Tongue (tissue), 2 donors: ENCODE data around the gene SLC2A8. TPM values are rescaled to one million over a fixed set of nuclear protein-coding genes. Genes with fewer than 3 reads are reported as not detected.

Source experiments
- DNase-seq: peaks from one replicate; pipeline ENCODE4 v3.0.0-alpha.2; 2015
- total RNA-seq: library from RNA; depleted of rRNA; stranded (reverse); fragments of >200 nt; gene quantifications from one replicate; pipeline ENCODE4 v1.2.3, GENCODE V29; 2014

SLC2A8 gene, protein sequence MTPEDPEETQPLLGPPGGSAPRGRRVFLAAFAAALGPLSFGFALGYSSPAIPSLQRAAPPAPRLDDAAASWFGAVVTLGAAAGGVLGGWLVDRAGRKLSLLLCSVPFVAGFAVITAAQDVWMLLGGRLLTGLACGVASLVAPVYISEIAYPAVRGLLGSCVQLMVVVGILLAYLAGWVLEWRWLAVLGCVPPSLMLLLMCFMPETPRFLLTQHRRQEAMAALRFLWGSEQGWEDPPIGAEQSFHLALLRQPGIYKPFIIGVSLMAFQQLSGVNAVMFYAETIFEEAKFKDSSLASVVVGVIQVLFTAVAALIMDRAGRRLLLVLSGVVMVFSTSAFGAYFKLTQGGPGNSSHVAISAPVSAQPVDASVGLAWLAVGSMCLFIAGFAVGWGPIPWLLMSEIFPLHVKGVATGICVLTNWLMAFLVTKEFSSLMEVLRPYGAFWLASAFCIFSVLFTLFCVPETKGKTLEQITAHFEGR
- total RNA-seq: 27.9 TPM

GRCh38 chr9:127396808-127397645 lies at the start of gene SLC2A8:
TSS of gene SLC2A8 (plus strand) at chr9:127397169. CDS start at chr9:127397231, 62 bp downstream.
- peak; percentile 100 for DNase-seq

GRCh38 chr9:127347831-127348776 lies 48.9 kb upstream of the SLC2A8 start:
- DNase-seq: peak; percentile 68

- DNase-seq: peak; percentile 57
Observed at GRCh38 chr9:127349483-127350113, 47.4 kb upstream of the SLC2A8 start.

DNA sequence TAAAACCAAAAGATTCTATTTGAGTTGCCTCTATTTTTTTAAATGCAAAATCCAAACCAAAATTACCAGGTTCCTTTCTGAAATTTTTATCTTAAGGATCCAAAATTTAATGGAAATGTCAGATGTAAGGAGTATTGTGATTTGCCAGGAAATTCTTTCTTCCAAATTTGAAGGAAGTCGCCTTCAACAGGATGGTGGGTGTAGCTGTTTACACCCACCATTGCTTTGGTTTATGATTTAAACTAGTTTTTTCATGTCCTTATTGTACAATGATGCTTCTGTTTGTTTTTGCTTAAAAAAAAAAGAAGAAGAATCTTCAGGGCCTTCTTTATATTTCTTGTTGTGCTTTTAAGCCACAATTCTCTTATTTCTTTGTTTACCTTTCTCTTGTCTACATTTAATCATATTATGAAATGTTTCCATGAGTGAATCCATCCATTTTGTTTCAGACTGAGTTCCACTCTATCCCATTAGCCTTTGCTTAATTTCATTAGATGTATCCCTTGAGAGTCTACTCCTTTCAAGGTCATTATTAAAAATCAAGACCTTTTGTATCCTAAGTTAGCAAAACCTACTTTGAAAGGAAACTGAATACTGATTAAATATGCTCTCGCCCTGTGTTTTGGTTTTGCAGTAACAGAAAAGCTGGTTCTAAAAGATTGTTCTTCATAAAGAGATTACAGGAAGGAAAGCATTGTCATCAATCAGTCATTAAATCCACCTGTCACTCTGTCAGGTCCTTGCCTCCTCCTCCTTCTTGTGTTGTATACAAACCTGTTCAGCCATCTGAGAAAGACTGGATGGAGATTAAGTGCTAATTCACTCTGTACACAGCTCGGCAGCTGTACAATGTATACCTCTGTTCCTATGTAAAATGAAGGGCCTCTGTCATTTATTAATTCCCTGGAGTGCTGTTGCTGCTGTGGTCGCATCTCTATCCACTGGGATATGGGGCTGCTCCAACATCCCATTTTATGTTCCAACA lies 45.5 kb upstream of the SLC2A8 start:
- no peak for DNase-seq

- no peak for DNase-seq
Observed at GRCh38 chr9:127353882-127354281, 43.1 kb upstream of the SLC2A8 start.

DNA sequence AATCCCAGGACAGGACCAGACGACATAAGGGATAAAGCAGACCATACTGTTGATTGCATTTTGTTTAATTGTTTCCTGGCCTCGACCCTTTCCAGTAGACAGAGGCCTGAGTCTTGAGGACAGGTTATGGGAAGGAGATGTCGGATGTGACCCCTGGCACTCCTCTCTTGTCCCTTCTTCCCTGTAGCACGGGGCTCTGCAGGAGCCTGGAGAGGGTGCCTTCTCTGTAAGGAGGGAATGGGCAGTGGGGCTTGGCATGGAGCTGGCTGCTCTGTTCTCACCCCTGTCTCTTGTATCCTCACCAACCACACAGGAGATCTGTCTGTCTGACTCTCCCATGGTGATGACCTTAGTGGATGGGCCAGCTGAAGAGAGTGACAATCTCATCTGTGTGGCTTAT lies 40.1 kb upstream of the SLC2A8 start:
- DNase-seq: no peak

GRCh38 chr9:127358023-127358535 lies 38.9 kb upstream of the SLC2A8 start:
- DNase-seq: no peak

DNA sequence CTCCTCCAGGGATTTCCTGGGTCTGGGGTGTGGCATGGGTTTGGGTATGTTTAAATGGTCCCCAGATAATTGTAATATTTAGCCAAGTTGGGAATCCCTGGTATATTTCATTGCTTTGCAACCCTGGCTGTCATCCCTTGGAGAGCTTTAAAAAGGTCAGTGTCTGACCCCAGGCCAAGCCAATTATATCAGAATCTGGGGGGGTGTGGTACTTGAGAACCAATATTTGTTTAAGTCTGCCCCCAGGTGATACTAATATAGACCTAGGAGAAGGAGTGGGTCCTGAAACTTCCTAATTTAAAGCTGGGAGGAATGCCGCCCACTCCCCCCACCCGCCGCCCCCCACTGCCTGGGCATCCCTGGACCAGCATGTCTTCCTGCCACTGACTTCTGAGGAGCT lies 38.2 kb upstream of the SLC2A8 start:
- no peak for DNase-seq

DNA sequence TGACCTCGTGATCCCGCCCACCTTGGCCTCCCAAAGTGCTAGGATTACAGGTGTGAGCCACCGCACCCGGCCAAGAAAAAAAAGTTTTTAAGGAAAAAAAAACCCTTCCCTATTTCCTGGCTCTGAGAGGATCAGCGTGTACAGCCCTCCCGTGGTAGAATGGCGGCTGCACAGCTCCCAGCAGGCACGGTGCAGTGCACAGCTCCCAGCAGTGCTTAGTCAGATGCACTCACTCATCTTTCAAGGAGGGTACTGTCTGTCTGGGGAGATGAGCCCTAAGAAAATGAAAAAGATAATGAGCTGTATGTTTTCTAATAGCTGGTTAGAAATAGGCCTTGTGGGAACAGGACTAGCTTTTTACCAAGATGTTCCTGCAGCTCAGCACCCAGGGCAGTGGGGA lies 36.7 kb upstream of the SLC2A8 start:
- no peak for DNase-seq

DNA sequence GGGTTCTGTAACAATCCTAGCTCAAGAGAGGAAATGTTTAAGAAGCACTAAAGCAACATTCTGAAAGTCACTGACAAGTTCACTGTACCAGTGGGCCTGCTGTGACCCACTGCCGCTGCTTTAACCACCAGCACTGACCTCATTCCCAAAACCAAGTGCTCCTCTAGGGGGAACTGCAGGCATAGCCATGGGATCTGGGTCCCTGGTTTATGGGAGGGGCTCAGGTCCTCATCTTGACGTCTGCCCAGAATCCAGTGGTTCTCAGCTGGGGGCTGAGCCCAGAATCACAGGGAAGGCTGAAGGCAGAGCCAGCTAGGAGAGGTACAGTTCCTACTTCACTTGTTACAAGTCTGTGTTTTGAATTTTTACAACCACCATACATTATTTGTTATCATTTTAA lies 36.1 kb upstream of the SLC2A8 start:
- no peak for DNase-seq

DNA sequence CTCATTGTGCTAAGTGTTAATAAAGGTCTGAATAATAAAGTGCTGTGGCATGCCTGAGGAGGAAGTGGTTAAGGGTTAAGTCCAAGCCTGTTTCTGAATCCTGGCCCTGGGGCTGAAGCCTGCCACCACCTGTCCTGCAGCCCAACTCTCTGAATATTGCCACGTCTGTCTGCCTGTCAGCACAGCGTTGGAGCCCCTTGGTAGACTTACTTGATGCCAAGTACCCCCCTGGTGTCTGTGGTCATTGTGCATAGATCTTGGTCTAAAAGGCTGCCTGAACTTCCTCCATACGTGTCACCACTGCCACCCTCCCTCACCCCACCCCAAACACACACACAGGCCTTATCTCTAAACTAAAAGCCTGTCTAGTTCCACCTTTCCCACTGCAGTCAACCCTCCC lies 35.4 kb upstream of the SLC2A8 start:
- DNase-seq: no peak

- DNase-seq: no peak
Observed at GRCh38 chr9:127362829-127363228, 34.1 kb upstream of the SLC2A8 start.

DNA sequence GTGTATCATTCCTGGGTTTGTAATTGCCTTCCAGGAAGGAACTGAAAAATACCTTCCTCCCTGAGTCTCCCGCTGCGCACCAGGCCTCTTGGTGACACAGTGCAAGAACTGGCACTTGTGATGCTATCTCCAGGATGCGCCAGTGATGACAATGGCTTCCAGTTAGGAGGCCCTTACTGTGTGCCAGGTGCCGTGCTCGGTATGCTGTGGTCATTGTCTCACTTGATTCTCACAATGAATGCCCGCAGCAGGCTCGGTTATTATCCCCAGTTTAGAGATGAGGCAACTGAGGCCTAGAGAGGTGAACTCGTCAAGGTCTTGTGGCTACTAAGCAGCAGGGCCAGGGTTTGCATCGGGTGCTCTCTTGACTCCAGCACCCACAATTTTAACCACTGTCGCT lies 31.5 kb upstream of the SLC2A8 start:
- no peak for DNase-seq

- peak; percentile 47 for DNase-seq
Observed at GRCh38 chr9:127366594-127366993, 30.4 kb upstream of the SLC2A8 start.

GRCh38 chr9:127368852-127369402 lies 28.0 kb upstream of the SLC2A8 start:
- no peak for DNase-seq

GRCh38 chr9:127369428-127369827 lies 27.5 kb upstream of the SLC2A8 start:
- DNase-seq: no peak

DNA sequence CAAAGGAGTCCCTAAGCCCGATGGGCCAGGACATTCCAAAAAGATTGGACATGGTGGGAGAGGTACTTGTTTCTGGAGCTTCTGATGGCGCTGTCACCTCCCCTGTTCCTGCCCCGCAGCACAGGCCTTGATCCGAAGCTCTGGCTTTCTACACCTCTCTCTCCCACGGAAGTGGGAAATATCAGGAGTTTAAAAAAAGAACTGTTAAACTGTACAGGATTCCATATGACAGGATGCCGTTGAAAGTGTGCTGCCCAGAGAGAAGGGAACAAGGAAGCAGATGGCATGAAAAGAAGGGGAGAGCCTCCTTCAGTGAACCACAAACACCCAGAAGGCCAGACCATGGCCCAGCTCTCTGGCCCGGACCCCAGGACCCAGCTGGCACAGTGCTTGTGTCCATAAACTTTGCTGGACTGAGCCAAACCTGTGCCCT lies 26.8 kb upstream of the SLC2A8 start:
- no peak for DNase-seq

GRCh38 chr9:127370672-127371648 lies 26.0 kb upstream of the SLC2A8 start:
- DNase-seq: no peak
